GM12891 (cell line): ENCODE results near the gene TRPM3.

Experiments
- PAX5 ChIP-seq: IDR thresholded peaks from 2 replicates; pipeline ENCODE4 v1.6.1; 2011; ENCODE audit warnings: low read length, moderate library complexity, mild to moderate bottlenecking; ENCODE audit not compliant: insufficient read depth, severe bottlenecking
- POLR2A ChIP-seq: IDR thresholded peaks from 2 replicates; pipeline ENCODE4 v1.6.1; 2011; ENCODE audit warnings: low read depth, low read length, control low read depth
- TAF1 ChIP-seq: IDR thresholded peaks from 2 replicates; pipeline ENCODE4 v1.6.1; 2011; ENCODE audit warnings: low read depth, low read length, control low read depth

DNA sequence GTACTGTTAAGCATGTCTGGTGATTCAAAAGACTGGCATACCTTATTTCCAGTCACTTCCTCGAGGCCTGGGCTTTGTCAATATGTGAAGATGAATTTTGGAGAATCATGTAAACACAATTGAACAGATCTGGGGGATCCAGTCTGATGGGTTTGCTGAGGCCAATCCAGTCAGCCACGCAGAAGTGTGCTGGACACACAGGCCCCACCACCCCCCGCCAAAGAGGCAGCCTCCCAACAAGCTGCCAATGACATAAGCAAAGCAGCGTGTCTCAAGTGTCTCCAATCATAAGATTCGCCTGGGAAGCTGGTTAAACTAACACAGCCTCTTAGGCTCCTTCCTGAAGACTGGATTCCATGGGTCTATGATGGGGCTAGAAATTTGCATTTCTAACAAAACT is 514.1 kb downstream of the TRPM3 start:
- no peak for TF ChIP-seq POLR2A
- TF ChIP-seq PAX5, result no peak
- no peak for TF ChIP-seq TAF1
